HG03469 (cell line): Measurements from ENCODE around the gene ADPGK.
"Not testable (repeated sequence)": the region's sequence is repeated elsewhere in the genome, so short reads cannot be mapped to it uniquely, and the experiment has no call there.

ENCODE experiments used
- ATAC-seq: cut with Tn5 transposase; IDR thresholded peaks from one replicate; pipeline ENCODE4 v1.9.1; 2021; ENCODE audit warnings: mild to moderate bottlenecking, moderate library complexity, moderate number of reproducible peaks; ENCODE audit not compliant: unreplicated experiment

ADPGK gene

DNA sequence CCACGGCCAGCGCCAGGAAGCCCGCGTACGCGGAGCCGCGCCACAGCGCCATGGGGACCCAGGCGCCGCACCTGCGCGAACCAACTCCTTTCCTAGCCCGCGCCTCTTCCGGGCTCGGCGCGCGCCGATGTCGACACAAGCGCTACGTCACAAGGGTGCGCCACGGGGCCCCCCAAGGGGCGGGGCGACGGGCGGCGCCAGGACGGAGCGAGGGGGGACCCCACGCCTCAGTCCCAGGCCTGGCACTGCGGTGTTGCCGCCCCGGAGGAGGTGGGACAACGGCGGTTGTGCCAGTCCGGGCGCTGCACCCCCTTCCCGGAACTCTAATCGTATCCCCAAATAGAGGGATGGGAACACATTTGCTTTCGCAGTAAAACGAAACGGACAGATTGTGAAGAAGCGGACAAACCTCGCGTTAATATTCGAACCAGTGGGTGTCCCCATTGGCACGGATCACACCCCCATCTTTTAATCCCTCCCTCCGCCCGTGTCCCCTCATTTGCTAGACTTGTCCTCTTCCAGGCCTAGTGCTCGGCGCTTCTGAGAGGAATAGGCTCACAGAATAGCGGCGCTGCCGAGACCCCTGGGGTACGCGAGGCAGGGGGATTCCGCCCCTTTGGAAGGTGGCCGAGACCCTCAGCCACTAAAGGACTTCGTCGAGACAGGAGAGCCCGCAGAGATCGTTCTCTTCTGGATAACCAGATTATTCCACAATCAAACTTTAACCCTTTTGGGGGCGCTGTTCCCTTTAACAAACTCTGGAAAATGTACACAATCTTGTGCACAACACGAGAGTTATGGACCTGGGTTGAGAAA is at the start of gene ADPGK:
Gene ADPGK (minus strand): TSS at position 119 of the 816 bp plus-strand sequence. CDS start 67 bp downstream, at position 52.
- peak; percentile 56 for ATAC-seq

GRCh38 chr15:72827226-72827625 is 43.7 kb upstream of the ADPGK start:
- ATAC-seq: no peak

GRCh38 chr15:72826611-72827010 is 43.1 kb upstream of the ADPGK start:
- no peak for ATAC-seq

- no peak for ATAC-seq
Measured at GRCh38 chr15:72825829-72826228, 42.3 kb upstream of the ADPGK start.

- no peak for ATAC-seq
Measured at GRCh38 chr15:72824781-72825180, 41.2 kb upstream of the ADPGK start.

DNA sequence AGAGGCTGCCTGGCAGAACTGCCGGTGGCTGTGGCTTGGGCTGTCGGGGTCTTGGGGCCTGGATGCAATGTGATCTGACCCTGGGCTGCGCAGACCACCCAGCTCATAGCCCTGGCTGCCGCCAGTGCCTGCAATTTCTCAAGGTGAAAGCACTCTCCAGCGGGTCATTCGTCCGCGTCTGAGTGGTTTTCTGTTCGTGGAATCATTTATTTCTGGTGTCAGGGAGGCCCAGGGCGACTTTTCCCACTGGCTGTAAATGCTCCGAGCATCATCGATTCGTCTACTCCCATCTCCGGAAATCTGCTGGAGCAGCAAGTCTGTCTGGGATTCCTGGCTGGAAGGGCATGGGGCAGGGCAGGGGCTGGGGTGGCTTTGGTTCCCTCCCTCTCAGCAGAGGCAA is 40.6 kb upstream of the ADPGK start:
- ATAC-seq: no peak

- ATAC-seq: no peak
Measured at GRCh38 chr15:72820278-72820677, 36.7 kb upstream of the ADPGK start.

DNA sequence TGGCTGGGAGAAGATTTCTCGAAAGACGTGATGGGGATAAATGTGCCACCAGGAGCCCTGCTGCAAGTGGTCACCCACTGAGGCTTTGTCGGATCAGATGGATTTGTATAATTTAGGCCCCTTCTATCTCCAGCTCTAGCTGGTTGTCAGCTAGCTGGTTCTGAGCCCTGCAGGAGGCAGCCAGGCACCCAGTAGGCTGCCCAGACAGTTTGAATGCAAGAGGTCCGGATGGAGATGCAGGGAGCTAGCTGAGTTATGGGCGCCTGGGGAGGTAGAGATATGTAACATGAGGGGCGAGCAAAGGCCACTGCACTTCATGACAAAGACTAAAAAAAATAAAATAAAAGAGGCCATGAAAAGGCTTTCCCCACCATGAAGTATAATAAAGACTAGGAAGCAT is 35.1 kb upstream of the ADPGK start:
- no peak for ATAC-seq

DNA sequence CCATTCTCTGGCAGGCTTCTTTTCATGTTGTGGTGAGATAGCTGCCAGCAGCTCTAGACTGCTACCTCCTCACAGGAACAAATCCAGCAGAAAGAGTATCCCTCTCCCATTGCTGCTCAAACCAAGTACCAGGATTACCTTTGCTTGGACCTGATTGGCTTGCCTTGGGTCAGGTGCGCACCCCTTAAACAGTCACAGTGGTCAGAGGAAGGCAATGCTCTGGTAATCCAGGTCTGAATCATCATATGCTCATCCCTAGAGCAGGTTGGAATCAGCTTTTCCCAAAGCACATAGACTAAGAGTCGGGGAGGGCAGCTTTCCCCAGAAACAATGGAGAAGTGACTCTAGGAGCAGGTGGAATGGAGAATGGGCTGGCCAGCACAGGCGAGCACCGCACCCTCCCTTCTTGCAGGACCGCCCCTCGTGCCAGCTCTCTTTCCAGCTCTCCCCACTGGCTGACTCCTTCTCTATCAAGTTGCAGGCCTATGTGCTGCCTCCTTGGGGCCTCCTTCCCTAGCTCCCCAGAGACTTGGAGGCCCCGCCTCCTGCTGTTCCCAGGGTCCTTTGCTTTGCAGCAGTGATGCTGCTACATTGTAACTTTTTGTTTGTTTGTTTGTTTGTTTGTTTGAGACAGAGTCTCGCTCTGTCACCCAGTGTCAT is 29.9 kb upstream of the ADPGK start:
- no peak for ATAC-seq

DNA sequence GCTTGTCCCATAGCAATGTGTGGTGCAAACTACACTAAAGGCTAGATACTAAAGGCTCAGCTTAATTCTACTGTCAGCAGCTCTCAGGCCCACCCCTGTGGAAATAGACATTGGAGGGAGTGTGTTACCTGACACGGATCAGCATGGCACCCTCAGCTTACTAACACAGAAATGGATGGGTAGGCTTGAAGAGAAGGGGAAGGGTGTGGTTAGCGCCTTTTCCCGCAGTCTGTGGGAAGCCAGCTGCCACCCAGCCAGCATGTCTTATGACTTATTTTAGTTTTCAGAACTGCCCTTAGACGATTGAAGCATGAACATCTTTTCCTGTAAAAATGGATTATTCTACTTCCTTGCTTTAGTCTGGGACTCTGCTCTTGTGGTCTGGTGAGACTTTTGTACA is 25.8 kb upstream of the ADPGK start:
- ATAC-seq: no peak

DNA sequence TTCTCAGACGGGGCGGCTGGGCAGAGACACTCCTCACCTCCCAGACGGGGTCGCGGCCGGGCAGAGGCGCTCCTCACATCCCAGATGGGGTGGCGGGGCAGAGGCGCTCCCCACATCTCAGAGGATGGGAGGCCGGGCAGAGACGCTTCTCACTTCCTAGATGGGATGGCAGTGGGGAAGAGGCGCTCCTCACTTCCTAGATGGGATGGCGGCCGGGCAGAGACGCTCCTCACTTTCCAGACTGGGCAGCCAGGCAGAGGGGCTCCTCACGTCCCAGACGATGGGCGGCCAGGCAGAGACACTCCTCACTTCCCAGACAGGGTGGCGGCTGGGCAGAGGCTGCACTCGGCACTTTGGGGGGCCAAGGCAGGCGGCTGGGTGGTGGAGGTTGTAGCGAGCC is 23.8 kb upstream of the ADPGK start:
- ATAC-seq: not testable (repeated sequence)

GRCh38 chr15:72803006-72803405 is 19.4 kb upstream of the ADPGK start:
- no peak for ATAC-seq

DNA sequence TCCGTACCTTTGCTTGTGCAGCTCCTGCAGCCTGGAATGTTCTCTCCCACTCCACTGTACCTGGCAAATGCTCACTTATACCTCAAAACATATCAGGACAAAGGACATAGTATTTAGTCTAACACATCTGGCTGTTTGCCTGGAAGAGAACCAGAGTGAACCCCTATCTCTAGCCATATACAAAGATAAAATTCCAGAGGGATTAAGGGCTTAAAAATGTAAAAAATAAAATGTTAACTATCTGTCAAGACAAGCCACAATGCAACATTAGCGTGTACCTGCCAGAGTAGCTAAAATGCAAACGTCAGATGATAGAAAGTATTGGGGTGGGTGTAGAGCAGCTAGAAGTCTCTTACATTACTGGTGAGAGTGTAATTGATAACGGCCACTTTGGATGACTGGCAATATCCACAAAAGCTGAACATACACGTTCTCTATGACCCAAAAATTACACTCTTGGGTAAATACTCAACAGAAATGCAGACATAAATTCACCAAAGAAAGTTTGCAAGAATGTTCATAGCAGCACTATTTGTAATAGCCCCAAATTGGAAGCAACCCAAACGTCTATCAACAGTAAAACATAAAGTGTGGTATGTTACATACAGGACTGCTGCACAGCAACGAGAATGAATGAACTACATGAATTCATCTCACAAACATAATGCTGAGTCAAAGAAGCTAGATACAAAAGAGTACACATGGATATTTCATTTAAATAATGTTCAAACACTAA is 18.2 kb upstream of the ADPGK start:
- ATAC-seq: no peak

DNA sequence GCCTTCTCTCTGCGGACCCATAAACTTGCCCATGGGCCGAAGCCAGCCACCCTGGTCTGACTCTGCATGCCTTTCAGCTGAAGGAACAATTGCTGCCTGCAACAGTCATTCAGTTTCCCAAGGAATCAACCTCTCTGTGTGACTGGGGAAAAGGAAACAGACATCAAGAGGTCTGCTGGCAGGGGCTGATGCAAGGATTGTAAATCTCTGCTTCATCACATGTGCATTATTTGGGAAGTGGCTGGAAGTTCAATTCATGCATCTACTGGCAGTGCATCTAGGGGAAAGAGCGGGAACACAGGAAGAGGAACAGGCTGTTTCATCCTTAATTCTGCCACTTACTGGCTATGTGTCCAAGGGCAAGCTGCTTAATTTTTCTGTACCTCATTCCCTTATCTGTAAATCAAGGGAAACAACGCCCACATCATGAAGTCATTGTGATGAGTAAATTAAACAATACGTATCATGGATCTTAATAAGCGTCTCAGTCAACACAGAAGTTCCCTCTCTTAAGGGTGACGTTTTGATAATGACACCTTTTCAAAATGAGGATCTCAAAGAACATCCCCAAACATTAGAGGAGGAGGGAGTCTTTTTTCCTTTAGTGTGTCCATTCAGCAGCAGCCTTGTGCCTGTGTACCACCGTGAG is 17.4 kb upstream of the ADPGK start:
- no peak for ATAC-seq

DNA sequence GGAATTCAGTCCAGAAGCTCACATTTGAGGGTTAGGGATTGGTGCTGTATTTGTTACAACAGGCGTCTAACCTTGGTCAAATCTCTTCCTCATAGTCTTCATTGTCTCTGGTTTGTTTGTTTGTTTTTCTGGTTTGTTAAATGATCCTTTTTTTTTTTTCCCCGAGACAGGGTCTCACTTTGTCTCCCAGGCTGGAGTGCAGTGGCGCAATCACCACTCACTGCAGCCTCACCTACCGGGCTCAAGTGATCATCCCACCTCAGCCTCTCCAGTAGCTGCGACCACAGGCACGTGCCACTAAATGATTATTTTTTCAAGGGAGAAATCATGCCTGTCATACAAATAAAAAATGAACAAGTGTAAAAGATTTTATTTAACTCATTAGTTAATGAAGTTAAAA is 14.3 kb upstream of the ADPGK start:
- no peak for ATAC-seq

DNA sequence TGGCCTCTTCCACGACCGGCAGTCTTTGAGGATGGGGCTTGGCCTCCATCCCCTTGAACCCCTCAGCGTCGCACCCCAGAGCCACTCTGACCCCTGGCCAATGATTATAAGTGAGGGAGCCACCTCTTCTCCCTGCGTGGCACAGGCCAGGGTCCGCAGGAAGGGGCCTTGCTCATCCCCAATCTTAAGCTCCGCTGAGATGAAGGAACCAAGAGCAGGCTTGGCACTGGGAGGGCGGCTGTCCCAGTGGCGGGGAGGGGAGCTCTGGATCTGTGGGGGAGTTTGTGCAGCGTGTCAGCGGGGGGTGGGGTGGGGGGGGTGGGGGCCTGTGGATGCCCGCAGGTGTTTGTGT is 13.8 kb upstream of the ADPGK start:
- no peak for ATAC-seq

- no peak for ATAC-seq
Measured at GRCh38 chr15:72796515-72797337, 13.2 kb upstream of the ADPGK start.

DNA sequence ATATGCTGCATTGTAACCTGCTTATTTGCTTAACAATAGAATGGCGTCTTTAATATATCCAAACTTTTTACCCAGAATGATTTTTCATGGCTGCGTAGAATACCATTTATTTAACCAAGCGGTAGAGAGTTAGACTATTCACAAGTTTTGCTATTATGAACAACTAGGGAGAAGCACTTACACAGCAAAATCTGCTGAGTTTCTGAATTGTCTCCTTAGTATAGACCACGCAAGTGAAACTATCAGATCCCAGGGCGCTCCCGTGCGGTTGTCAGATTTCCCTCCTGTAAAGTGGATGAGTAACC is 12.6 kb upstream of the ADPGK start:
- no peak for ATAC-seq

DNA sequence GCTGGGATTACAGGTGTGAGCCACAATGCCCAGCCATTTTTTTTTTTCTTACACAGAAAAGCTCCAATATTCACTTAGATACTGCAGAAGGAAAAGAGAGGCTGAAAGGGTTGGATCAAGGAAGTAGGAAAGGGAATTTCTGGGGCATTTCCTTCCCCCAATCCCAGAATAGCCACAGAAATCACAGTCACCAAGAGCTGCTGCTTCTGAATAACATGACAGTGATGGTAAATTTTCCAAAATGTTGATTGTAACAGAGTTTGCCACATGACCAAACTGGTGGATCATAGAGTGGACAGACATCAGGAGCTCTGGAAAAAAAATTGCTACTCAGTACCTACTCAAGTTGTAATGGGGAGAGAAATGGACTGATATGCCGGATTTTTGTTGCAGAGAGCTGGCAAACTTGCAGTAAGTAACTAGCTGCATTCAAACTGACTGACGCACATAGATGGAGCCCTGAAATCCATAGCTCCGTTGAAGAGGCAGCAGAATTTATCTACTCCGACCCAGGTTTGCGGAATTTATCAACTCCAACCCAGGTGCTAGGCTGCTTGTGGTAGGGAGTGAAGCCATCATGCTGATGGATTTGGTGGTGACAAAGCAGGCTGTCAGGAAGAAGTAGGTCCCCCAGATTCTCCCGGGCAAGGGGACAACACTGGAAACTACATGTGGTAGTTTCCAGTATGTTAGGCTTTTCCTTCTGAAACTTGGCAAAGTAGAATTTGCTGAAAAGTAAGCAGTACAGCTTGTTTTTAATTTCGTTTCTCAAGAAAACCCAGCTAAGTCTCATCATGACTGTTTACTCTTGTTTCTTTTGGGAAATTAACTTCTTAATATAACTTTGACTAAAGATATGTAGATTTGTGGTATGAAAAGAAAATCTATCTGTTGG is 10.5 kb upstream of the ADPGK start:
- no peak for ATAC-seq

DNA sequence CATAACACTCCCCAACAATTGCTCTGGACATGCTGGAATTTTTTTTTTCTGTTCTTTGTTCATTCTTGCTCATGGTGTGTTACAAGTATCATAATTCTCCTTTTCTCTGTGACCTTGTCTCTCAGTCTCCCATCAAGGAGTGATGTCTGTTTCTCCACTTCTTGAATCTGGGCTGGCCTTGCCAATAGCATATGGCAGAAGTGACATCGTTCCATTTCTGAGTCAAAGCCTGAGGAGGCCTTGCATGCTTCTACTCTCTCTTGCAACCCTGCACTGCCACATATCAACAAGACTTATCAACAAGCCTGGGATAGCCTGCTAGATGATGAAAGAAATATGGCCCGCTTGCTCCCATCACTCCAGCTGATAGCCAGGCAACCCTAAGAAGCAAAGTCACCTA is 8.9 kb upstream of the ADPGK start:
- no peak for ATAC-seq
